Measurements from ENCODE around the gene PPARA.
"Not testable (repeated sequence)": the region's sequence is repeated elsewhere in the genome, so short reads cannot be mapped to it uniquely, and the experiment has no call there.

Gene PPARA

GRCh38 chr22:46125311-46125710 is 25.0 kb upstream of the PPARA start:
- TF ChIP-seq CTCF (conservative IDR thresholded peaks at IDR 0.05), result no peak
- H3K27ac ChIP-seq, result no peak overlapping the region

GRCh38 chr22:46125816-46126765 is 24.2 kb upstream of the PPARA start:
- no peak for TF ChIP-seq CTCF (conservative IDR thresholded peaks at IDR 0.05)
- H3K27ac ChIP-seq, result no peak overlapping the region

GRCh38 chr22:46126853-46127385 is 23.4 kb upstream of the PPARA start:
- TF ChIP-seq CTCF (conservative IDR thresholded peaks at IDR 0.05), result no peak
- no peak overlapping the region for H3K27ac ChIP-seq

GRCh38 chr22:46127556-46127955 is 22.8 kb upstream of the PPARA start:
- no peak for TF ChIP-seq CTCF (conservative IDR thresholded peaks at IDR 0.05)
- no peak overlapping the region for H3K27ac ChIP-seq

- H3K27ac ChIP-seq, result no peak overlapping the region
Observed at GRCh38 chr22:46128606-46129005, 21.7 kb upstream of the PPARA start.

GRCh38 chr22:46129390-46130041 is 20.8 kb upstream of the PPARA start:
- H3K27ac ChIP-seq, result no peak overlapping the region
- no peak for TF ChIP-seq CTCF (conservative IDR thresholded peaks at IDR 0.05)

More at GRCh38 chr22:46128606-46129005, 21.7 kb upstream of the PPARA start:
- TF ChIP-seq CTCF (conservative IDR thresholded peaks at IDR 0.05), result no peak

- H3K27ac ChIP-seq, result no peak overlapping the region
- no peak for TF ChIP-seq CTCF (conservative IDR thresholded peaks at IDR 0.05)
Observed at GRCh38 chr22:46131151-46131587, 19.2 kb upstream of the PPARA start.

GRCh38 chr22:46132193-46132829 is 18.0 kb upstream of the PPARA start:
- not testable (repeated sequence) for H3K27ac ChIP-seq
